Measurements from ENCODE around the gene CYP2J2. TPM values are rescaled to one million over a fixed set of nuclear protein-coding genes. Genes with fewer than 3 reads are reported as not detected.

CYP2J2 gene
- polyA plus RNA-seq, 2 of the 4 experiments (the other 2 are of a cell fraction) = 0.09 to 0.13 TPM

DNA sequence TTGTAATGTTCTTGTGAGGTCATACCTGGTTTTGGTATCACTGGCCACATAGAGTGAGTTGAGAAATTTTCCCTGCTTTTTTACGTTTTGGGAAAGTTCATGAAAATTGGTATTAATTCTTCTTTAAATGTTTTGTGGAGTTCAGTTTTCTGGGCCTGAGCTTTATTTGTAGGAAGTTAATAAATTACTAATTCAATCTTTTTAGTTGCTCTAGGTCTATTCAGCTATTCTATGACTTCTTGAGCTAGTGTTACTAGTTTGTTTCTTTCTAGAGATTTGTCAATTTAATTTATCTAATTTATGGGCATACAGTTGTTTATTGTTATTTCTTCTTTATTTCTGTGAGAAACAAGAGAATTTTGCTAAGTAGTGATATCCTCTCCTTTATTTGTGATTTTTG, 74.5 kb downstream of the CYP2J2 start:
- Histone ChIP-seq H3K4me1 (no peaks in the 10 kb centered on the region), H3K27ac (no peak overlapping the region), H3K4me2 (no peak overlapping the region), H3K9me3 (no peaks in the 10 kb centered on the region), H3K4me3 (no peak overlapping the region)
- POLR2A ChIA-PET = no interaction called here
- ATAC-seq (no peak), FAIRE-seq (no peak), DNase-seq (ENCODE audit: low read depth in 1 of 2, low spot score in 1 of 2) (no peak)
- CTCF ChIA-PET = no interaction called here
- WGBS (ENCODE audit: missing lambda C conversion rate) = 59% methylated on average over 1 of the region's 1 CpG
- TF ChIP-seq ZC3H11A (IDR thresholded peaks at IDR 0.05) (no peak), MAFK (IDR thresholded peaks at IDR 0.05; ENCODE audit: partially characterized antibody) (no peak), CBX8 (IDR thresholded peaks at IDR 0.05) (no peak), CBX2 (IDR thresholded peaks at IDR 0.05; ENCODE audit: borderline replicate concordance, low read depth) (no peak), EHF (CRISPR knock-in tag; IDR thresholded peaks at IDR 0.05) (no peak), FOXS1 (CRISPR knock-in tag; IDR thresholded peaks at IDR 0.05) (no peak), POLR2A (IDR thresholded peaks at IDR 0.05; ENCODE audit: low read length) (no peak), MYC (IDR thresholded peaks at IDR 0.05; ENCODE audit: borderline replicate concordance, low read length) (no peak), PHF8 (IDR thresholded peaks at IDR 0.05; ENCODE audit: borderline replicate concordance, low read depth) (no peak), CEBPB (IDR thresholded peaks at IDR 0.05) (no peak), RNF2 (IDR thresholded peaks at IDR 0.05; ENCODE audit: borderline replicate concordance, low read depth) (no peak), ZFP36 (IDR thresholded peaks at IDR 0.05; ENCODE audit: borderline replicate concordance, partially characterized antibody) (no peak), EHMT2 (IDR thresholded peaks at IDR 0.05; ENCODE audit: low read depth) (no peak), NFE2L2 (conservative IDR thresholded peaks at IDR 0.05; ENCODE audit: low read length) (no peak)
- TF ChIP-seq, protein P1, sequence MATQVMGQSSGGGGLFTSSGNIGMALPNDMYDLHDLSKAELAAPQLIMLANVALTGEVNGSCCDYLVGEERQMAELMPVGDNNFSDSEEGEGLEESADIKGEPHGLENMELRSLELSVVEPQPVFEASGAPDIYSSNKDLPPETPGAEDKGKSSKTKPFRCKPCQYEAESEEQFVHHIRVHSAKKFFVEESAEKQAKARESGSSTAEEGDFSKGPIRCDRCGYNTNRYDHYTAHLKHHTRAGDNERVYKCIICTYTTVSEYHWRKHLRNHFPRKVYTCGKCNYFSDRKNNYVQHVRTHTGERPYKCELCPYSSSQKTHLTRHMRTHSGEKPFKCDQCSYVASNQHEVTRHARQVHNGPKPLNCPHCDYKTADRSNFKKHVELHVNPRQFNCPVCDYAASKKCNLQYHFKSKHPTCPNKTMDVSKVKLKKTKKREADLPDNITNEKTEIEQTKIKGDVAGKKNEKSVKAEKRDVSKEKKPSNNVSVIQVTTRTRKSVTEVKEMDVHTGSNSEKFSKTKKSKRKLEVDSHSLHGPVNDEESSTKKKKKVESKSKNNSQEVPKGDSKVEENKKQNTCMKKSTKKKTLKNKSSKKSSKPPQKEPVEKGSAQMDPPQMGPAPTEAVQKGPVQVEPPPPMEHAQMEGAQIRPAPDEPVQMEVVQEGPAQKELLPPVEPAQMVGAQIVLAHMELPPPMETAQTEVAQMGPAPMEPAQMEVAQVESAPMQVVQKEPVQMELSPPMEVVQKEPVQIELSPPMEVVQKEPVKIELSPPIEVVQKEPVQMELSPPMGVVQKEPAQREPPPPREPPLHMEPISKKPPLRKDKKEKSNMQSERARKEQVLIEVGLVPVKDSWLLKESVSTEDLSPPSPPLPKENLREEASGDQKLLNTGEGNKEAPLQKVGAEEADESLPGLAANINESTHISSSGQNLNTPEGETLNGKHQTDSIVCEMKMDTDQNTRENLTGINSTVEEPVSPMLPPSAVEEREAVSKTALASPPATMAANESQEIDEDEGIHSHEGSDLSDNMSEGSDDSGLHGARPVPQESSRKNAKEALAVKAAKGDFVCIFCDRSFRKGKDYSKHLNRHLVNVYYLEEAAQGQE (IDR thresholded peaks at IDR 0.05) = no peak
- TF ChIP-seq, protein P2, sequence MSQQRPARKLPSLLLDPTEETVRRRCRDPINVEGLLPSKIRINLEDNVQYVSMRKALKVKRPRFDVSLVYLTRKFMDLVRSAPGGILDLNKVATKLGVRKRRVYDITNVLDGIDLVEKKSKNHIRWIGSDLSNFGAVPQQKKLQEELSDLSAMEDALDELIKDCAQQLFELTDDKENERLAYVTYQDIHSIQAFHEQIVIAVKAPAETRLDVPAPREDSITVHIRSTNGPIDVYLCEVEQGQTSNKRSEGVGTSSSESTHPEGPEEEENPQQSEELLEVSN (IDR thresholded peaks at IDR 0.05; ENCODE audit: borderline replicate concordance, low read depth) = no peak
- TF ChIP-seq, protein P3, sequence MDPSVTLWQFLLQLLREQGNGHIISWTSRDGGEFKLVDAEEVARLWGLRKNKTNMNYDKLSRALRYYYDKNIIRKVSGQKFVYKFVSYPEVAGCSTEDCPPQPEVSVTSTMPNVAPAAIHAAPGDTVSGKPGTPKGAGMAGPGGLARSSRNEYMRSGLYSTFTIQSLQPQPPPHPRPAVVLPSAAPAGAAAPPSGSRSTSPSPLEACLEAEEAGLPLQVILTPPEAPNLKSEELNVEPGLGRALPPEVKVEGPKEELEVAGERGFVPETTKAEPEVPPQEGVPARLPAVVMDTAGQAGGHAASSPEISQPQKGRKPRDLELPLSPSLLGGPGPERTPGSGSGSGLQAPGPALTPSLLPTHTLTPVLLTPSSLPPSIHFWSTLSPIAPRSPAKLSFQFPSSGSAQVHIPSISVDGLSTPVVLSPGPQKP (IDR thresholded peaks at IDR 0.05; ENCODE audit: low read depth, low read length) = no peak

DNA sequence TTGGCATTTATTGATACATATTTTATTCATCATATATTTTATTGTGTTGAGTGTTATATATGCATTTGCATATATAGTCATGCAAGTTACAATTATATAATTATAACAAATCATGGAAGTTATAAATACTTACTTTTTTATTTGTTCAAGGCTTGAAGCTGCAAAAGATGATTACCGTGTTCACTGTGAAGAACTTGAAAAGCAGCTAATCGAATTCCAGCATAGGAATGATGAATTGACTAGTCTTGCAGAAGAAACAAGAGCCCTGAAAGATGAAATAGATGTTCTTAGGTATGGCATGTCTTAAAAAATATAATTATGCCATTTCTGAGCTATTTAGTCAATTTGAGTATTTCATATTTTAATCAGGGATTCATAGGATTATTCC, 79.7 kb downstream of the CYP2J2 start:
- 50% methylated on average over 2 of the region's 2 CpGs for WGBS (ENCODE audit: missing lambda C conversion rate)
- H3K9me3 ChIP-seq = no peaks in the 10 kb centered on the region
- H3K27ac ChIP-seq = no peak overlapping the region
- ChIA-PET CTCF (no interaction called here), POLR2A (no interaction called here)
- FAIRE-seq = no peak
- no peak for DNase-seq (ENCODE audit: low read depth in 1 of 2, low spot score in 1 of 2)
- no peak overlapping the region for H3K4me3 ChIP-seq
- no peak overlapping the region for H3K4me2 ChIP-seq
- TF ChIP-seq CHD4 (IDR thresholded peaks at IDR 0.05; ENCODE audit: borderline replicate concordance) (no peak), CBX2 (IDR thresholded peaks at IDR 0.05; ENCODE audit: borderline replicate concordance, low read depth) (no peak), MYC (IDR thresholded peaks at IDR 0.05; ENCODE audit: borderline replicate concordance, low read length) (no peak), SMC3 (IDR thresholded peaks at IDR 0.05) (no peak), HOXB5 (CRISPR knock-in tag; IDR thresholded peaks at IDR 0.05) (no peak), HEYL (CRISPR knock-in tag; IDR thresholded peaks at IDR 0.05) (no peak), NFE2L2 (conservative IDR thresholded peaks at IDR 0.05; ENCODE audit: low read length) (no peak), POLR2AphosphoS2 (conservative IDR thresholded peaks at IDR 0.05; ENCODE audit: low read length) (no peak), KDM1A (IDR thresholded peaks at IDR 0.05; ENCODE audit: low read depth) (no peak), FOSL2 (IDR thresholded peaks at IDR 0.05) (no peak), FOSL2 (CRISPR knock-in tag; IDR thresholded peaks at IDR 0.05) (no peak), EHMT2 (IDR thresholded peaks at IDR 0.05; ENCODE audit: low read depth) (no peak)
- TF ChIP-seq, protein P4, sequence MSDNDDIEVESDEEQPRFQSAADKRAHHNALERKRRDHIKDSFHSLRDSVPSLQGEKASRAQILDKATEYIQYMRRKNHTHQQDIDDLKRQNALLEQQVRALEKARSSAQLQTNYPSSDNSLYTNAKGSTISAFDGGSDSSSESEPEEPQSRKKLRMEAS (IDR thresholded peaks at IDR 0.05) = no peak
- TF ChIP-seq, protein P5, sequence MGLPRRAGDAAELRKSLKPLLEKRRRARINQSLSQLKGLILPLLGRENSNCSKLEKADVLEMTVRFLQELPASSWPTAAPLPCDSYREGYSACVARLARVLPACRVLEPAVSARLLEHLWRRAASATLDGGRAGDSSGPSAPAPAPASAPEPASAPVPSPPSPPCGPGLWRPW (IDR thresholded peaks at IDR 0.05) = no peak
- no peaks in the 10 kb centered on the region for H3K4me1 ChIP-seq
- ATAC-seq = no peak
